HFF-Myc (cell line): Measurements from ENCODE around the gene VEGFA.

Source experiments
- DNase-seq: peaks from one replicate; pipeline ENCODE4 v3.0.0-alpha.2; 2011; ENCODE audit warnings: low read depth; ENCODE audit errors: extremely low read depth
- H3K4me3 ChIP-seq: replicated peaks from 2 replicates; pipeline ENCODE4 v1.5.1; 2011; ENCODE audit warnings: low read depth, mild to moderate bottlenecking, control low read depth, low read length
- CTCF ChIP-seq: IDR thresholded peaks from 2 replicates; pipeline ENCODE4 v1.5.1; 2012; ENCODE audit warnings: mild to moderate bottlenecking, low read depth, low read length, control low read depth; ENCODE audit errors: missing control alignments

VEGFA gene

GRCh38 chr6:43797919-43798318 lies 27.9 kb downstream of the VEGFA start:
- no peak for TF ChIP-seq CTCF
- no peak for DNase-seq
- no peak overlapping the region for H3K4me3 ChIP-seq

- DNase-seq = no peak
- H3K4me3 ChIP-seq = no peak overlapping the region
Measured at GRCh38 chr6:43798688-43799444, 28.9 kb downstream of the VEGFA start.

GRCh38 chr6:43799551-43800297 lies 29.7 kb downstream of the VEGFA start:
- TF ChIP-seq CTCF = no peak
- no peak overlapping the region for H3K4me3 ChIP-seq
- no peak for DNase-seq

More at GRCh38 chr6:43798688-43799444, 28.9 kb downstream of the VEGFA start:
- no peak for TF ChIP-seq CTCF

- no peak for TF ChIP-seq CTCF
- no peak overlapping the region for H3K4me3 ChIP-seq
- no peak for DNase-seq
Measured at GRCh38 chr6:43800298-43800623, 30.2 kb downstream of the VEGFA start.

- H3K4me3 ChIP-seq = no peak overlapping the region
- peak; percentile 29 for TF ChIP-seq CTCF
- DNase-seq = no peak
Measured at GRCh38 chr6:43800746-43801494, 30.9 kb downstream of the VEGFA start.

GRCh38 chr6:43801495-43802181 lies 31.6 kb downstream of the VEGFA start:
- H3K4me3 ChIP-seq = no peak overlapping the region
- no peak for TF ChIP-seq CTCF
- no peak for DNase-seq
